Neural progenitor cell (in vitro differentiated cells): Measurements from ENCODE around the gene BIRC7. TPM values are rescaled to one million over a fixed set of nuclear protein-coding genes. Genes with fewer than 3 reads are reported as not detected.

ENCODE experiments used
- DNase-seq: peaks from one replicate; pipeline ENCODE4 v3.0.0-alpha.2; 2016; ENCODE audit warnings: low spot score
- H2AFZ ChIP-seq: fragments of 200-600 bp; sonication (generic); replicated peaks from 2 replicates; pipeline ENCODE4 v1.6.1; 2016; ENCODE audit warnings: antibody characterized with exemption
- H3F3A ChIP-seq: fragments of 200-600 bp; sonication (generic); 2 replicates; pipeline ENCODE4 v1.6.1; 2016; ENCODE audit warnings: antibody characterized with exemption, low read depth
- H3K27ac ChIP-seq: fragments of 200-600 bp; sonication (generic); 2 replicates; pipeline ENCODE4 v1.5.1; 2016; ENCODE audit warnings: mild to moderate bottlenecking
- H3K27me3 ChIP-seq: fragments of 200-600 bp; sonication (generic); 2 replicates; pipeline ENCODE4 v1.6.1; 2016; ENCODE audit warnings: mild to moderate bottlenecking, moderate library complexity
- H3K36me3 ChIP-seq: fragments of 200-600 bp; sonication (generic); 2 replicates; pipeline ENCODE4 v1.5.1; 2016
- H3K4me1 ChIP-seq: fragments of 200-600 bp; sonication (generic); 2 replicates; pipeline ENCODE4 v1.6.1; 2016; ENCODE audit warnings: mixed run types
- H3K4me2 ChIP-seq: fragments of 200-600 bp; sonication (generic); 2 replicates; pipeline ENCODE4 v1.6.1; 2016
- H3K4me3 ChIP-seq: fragments of 200-600 bp; sonication (generic); 2 replicates; pipeline ENCODE4 v1.5.1; 2016
- H3K79me2 ChIP-seq: fragments of 200-600 bp; sonication (generic); 2 replicates; pipeline ENCODE4 v1.6.1; 2016; ENCODE audit warnings: low read depth
- H3K9ac ChIP-seq: fragments of 200-600 bp; sonication (generic); 2 replicates; pipeline ENCODE4 v1.6.1; 2016
- H3K9me3 ChIP-seq: fragments of 200-600 bp; sonication (generic); 2 replicates; pipeline ENCODE4 v1.5.1; 2016; ENCODE audit warnings: low read depth
- H4K20me1 ChIP-seq: fragments of 200-600 bp; sonication (generic); 2 replicates; pipeline ENCODE4 v1.6.1; 2016; ENCODE audit warnings: low read depth
- H3K27ac Mint-ChIP-seq: 3 replicates; pipeline ENCODE4 v1.8.0; 2021; ENCODE audit warnings: mixed read lengths
- H3K27me3 Mint-ChIP-seq: 2 replicates; pipeline ENCODE4 v1.8.0; 2022; ENCODE audit warnings: low read depth, mild to moderate bottlenecking, inconsistent platforms, moderate library complexity, mixed read lengths; ENCODE audit not compliant: insufficient read depth
- H3K36me3 Mint-ChIP-seq: 3 replicates; pipeline ENCODE4 v1.8.0; 2021; ENCODE audit warnings: mixed read lengths
- H3K4me1 Mint-ChIP-seq: 3 replicates; pipeline ENCODE4 v1.8.0; 2021; ENCODE audit warnings: mixed read lengths
- H3K4me3 Mint-ChIP-seq: 3 replicates; pipeline ENCODE4 v1.8.0; 2021; ENCODE audit warnings: mild to moderate bottlenecking, moderate library complexity, mixed read lengths
- H3K9me3 Mint-ChIP-seq: 3 replicates; pipeline ENCODE4 v1.8.0; 2020; ENCODE audit warnings: mixed read lengths
- CTCF ChIP-seq: fragments of 200-600 bp; sonication (generic); IDR thresholded peaks from 2 replicates; pipeline ENCODE4 v1.5.1; 2017; ENCODE audit warnings: antibody characterized with exemption, mild to moderate bottlenecking
- EZH2 ChIP-seq: fragments of 200-600 bp; sonication (generic); IDR thresholded peaks from 2 replicates; pipeline ENCODE4 v1.6.1; 2017; ENCODE audit warnings: antibody characterized with exemption, mild to moderate bottlenecking, moderate library complexity
- EZH2phosphoT487 ChIP-seq: fragments of 200-600 bp; sonication (generic); IDR thresholded peaks from 2 replicates; pipeline ENCODE4 v1.6.1; 2017; ENCODE audit warnings: antibody characterized with exemption
- total RNA-seq: library from RNA; depleted of rRNA; stranded (reverse); fragments of >200 nt; gene quantifications from 2 replicates; pipeline ENCODE4 v1.2.3, GENCODE V29; 2015; ENCODE audit warnings: low replicate concordance

BIRC7 gene
- total RNA-seq, 1 donor from 2014 or later, result not detected

DNA sequence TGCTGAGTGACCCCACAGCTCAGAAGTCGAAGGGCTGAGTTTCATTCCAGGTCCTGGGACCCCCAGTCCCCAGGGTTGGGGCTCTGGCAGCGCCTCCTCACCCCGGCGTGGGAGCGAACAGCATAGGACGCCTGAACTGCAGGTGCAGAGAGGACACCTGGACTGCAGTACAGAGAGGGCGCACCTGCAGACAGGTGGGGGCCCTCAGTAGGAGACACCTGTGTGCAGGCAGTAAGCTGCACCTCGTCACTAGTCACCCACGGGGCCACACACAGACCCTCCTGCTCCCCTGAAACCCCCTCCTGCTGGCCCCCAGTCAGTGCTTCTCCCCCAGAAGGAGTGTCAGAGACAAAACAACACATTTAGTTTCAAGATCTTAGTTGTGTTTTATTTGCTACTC lies 27.1 kb downstream of the BIRC7 start:
- no peaks in the 10 kb centered on the region for H3K36me3 ChIP-seq
- no peaks in the 10 kb centered on the region for H3K79me2 ChIP-seq
- no peaks in the 10 kb centered on the region for H3K9me3 ChIP-seq
- no peak for DNase-seq
- peaks cover 22% of the 10 kb centered on the region for H3K4me1 ChIP-seq
- H2AFZ ChIP-seq, result no peak overlapping the region
- H3K4me3 ChIP-seq, result no peak overlapping the region
- H4K20me1 ChIP-seq, result no peaks in the 10 kb centered on the region
- Mint-ChIP-seq H3K36me3 (no peaks in the 10 kb centered on the region), H3K4me3 (peak overlapping the region; percentile 71), H3K27ac (peak overlapping the region; percentile 65), H3K27me3 (peaks cover 14% of the 10 kb centered on the region), H3K9me3 (no peaks in the 10 kb centered on the region), H3K4me1 (peaks cover 74% of the 10 kb centered on the region)
- TF ChIP-seq CTCF, result no peak
- TF ChIP-seq EZH2phosphoT487, result no peak
- no peak for TF ChIP-seq EZH2
- H3K4me2 ChIP-seq, result no peak overlapping the region
- no peak overlapping the region for H3K9ac ChIP-seq
- H3K27me3 ChIP-seq, result no peaks in the 10 kb centered on the region
- peaks cover 13% of the 10 kb centered on the region for H3F3A ChIP-seq
- no peak overlapping the region for H3K27ac ChIP-seq

GRCh38 chr20:63264000-63264399 lies 28.3 kb downstream of the BIRC7 start:
- Mint-ChIP-seq H3K4me1 (peaks cover 77% of the 10 kb centered on the region), H3K27me3 (peaks cover 17% of the 10 kb centered on the region), H3K9me3 (no peaks in the 10 kb centered on the region), H3K27ac (peak overlapping the region; percentile 95), H3K36me3 (no peaks in the 10 kb centered on the region), H3K4me3 (no peak overlapping the region)
- no peak overlapping the region for H3K4me3 ChIP-seq
- H4K20me1 ChIP-seq, result no peaks in the 10 kb centered on the region
- H3F3A ChIP-seq, result peaks cover 13% of the 10 kb centered on the region
- peaks cover 22% of the 10 kb centered on the region for H3K4me1 ChIP-seq
- no peak for DNase-seq
- no peak overlapping the region for H3K4me2 ChIP-seq
- no peak for TF ChIP-seq EZH2
- H3K27ac ChIP-seq, result no peak overlapping the region
- H3K79me2 ChIP-seq, result no peaks in the 10 kb centered on the region
- no peaks in the 10 kb centered on the region for H3K27me3 ChIP-seq
- no peaks in the 10 kb centered on the region for H3K36me3 ChIP-seq
- no peak overlapping the region for H2AFZ ChIP-seq
- no peaks in the 10 kb centered on the region for H3K9me3 ChIP-seq
- no peak overlapping the region for H3K9ac ChIP-seq

- H3K4me2 ChIP-seq, result no peak overlapping the region
- H3K27me3 ChIP-seq, result no peaks in the 10 kb centered on the region
- no peak for DNase-seq
- Mint-ChIP-seq H3K4me1 (peaks cover 73% of the 10 kb centered on the region), H3K36me3 (no peaks in the 10 kb centered on the region), H3K27ac (peak overlapping the region; percentile 95), H3K4me3 (peak overlapping the region; percentile 71), H3K9me3 (no peaks in the 10 kb centered on the region), H3K27me3 (peaks cover 16% of the 10 kb centered on the region)
- no peak for TF ChIP-seq EZH2
- TF ChIP-seq EZH2phosphoT487, result no peak
- TF ChIP-seq CTCF, result no peak
- H3K9me3 ChIP-seq, result no peaks in the 10 kb centered on the region
- no peaks in the 10 kb centered on the region for H3K36me3 ChIP-seq
- no peak overlapping the region for H3K9ac ChIP-seq
- no peak overlapping the region for H3K4me3 ChIP-seq
- H3K4me1 ChIP-seq, result peaks cover 22% of the 10 kb centered on the region
- no peak overlapping the region for H2AFZ ChIP-seq
- H3F3A ChIP-seq, result peaks cover 13% of the 10 kb centered on the region
- no peaks in the 10 kb centered on the region for H4K20me1 ChIP-seq
- no peaks in the 10 kb centered on the region for H3K79me2 ChIP-seq
- no peak overlapping the region for H3K27ac ChIP-seq
Measured at GRCh38 chr20:63264519-63264918, 28.8 kb downstream of the BIRC7 start.

GRCh38 chr20:63265891-63266515 lies 30.3 kb downstream of the BIRC7 start:
- no peak overlapping the region for H3K4me3 Mint-ChIP-seq
- TF ChIP-seq CTCF, result no peak
- TF ChIP-seq EZH2phosphoT487, result no peak
- no peak for TF ChIP-seq EZH2
- Histone ChIP-seq H3K79me2 (no peaks in the 10 kb centered on the region), H3K4me1 (peaks cover 13% of the 10 kb centered on the region), H3K4me3 (no peak overlapping the region), H2AFZ (no peak overlapping the region), H3K4me2 (no peak overlapping the region), H3F3A (peaks cover 9% of the 10 kb centered on the region), H3K9ac (no peak overlapping the region), H3K27ac (no peak overlapping the region), H3K9me3 (no peaks in the 10 kb centered on the region), H3K27me3 (no peaks in the 10 kb centered on the region), H3K36me3 (no peaks in the 10 kb centered on the region), H4K20me1 (no peaks in the 10 kb centered on the region)
- H3K9me3 Mint-ChIP-seq, result no peaks in the 10 kb centered on the region
- peaks cover 4% of the 10 kb centered on the region for H3K36me3 Mint-ChIP-seq
- DNase-seq, result no peak
- H3K4me1 Mint-ChIP-seq, result peaks cover 65% of the 10 kb centered on the region
- H3K27ac Mint-ChIP-seq, result no peak overlapping the region
- H3K27me3 Mint-ChIP-seq, result peaks cover 13% of the 10 kb centered on the region
